ENCODE data around the gene PRRC2C. TPM values are rescaled to one million over a fixed set of nuclear protein-coding genes. Genes with fewer than 3 reads are reported as not detected.

Gene PRRC2C
- total RNA-seq, 2 experiments from 2014 or later: 357 to 387 TPM

DNA sequence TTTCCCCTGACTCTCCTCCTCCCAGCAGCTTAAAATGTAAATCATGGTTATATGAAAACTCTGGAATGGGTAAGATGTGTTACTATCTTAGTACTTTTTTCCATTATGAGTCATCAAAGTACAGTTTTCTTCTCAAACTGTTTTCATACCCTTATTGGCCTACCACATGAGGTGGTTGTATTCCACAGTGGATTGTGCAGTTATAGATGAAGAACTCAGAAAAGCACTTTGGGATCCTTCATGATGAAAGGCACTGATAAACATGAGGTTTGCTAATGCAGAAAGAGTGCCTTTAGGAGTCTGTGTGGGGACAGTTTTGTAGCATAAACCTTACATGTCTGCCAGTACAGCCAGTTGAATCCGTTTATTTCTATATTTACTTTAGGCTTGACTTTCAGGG, 104.7 kb downstream of the PRRC2C start:
- H3K36me3 Mint-ChIP-seq (ENCODE audit: low read depth): peaks cover 88% of the 10 kb centered on the region
- Histone ChIP-seq H3K4me3 (ENCODE audit: low read length) (no peak overlapping the region), H3K27ac (ENCODE audit: low read depth in 1 of 2, low read length in 2 of 2) (no peak overlapping the region), H3K9me3 (ENCODE audit: control insufficient read depth in 1 of 2, insufficient read depth in 1 of 2, low read length in 2 of 2) (no peaks in the 10 kb centered on the region), H3K4me1 (ENCODE audit: insufficient read depth, low read length) (no peaks in the 10 kb centered on the region), H3K36me3 (ENCODE audit: insufficient read depth, low read length) (peaks cover 78% of the 10 kb centered on the region), H3K27me3 (ENCODE audit: control insufficient read depth in 1 of 2, insufficient read depth in 2 of 2, low read length in 2 of 2) (no peaks in the 10 kb centered on the region)
- H3K27ac Mint-ChIP-seq: no peak overlapping the region
- intact Hi-C loops (cut with DNase I, micrococcal nuclease): no loop called here
- CTCF ChIA-PET: no interaction called here
- TF ChIP-seq CTCF (IDR thresholded peaks at IDR 0.05): no peak
- ATAC-seq (ENCODE audit: poor library complexity) (no peak), DNase-seq (no peak)
- H3K9me3 Mint-ChIP-seq: no peaks in the 10 kb centered on the region
- POLR2A ChIA-PET: no interaction called here
- H3K27me3 Mint-ChIP-seq: no peaks in the 10 kb centered on the region
- no peak overlapping the region for H3K4me3 Mint-ChIP-seq
- H3K4me1 Mint-ChIP-seq (ENCODE audit: low read depth): no peaks in the 10 kb centered on the region

GRCh38 chr1:171595324-171595723, 110.0 kb downstream of the PRRC2C start:
- CTCF ChIA-PET: interaction anchor here (1.2 kb wide), 1 partner anchor 14 kb away, joined by 3 read pairs; no protein-coding TSS in a partner anchor
- Histone ChIP-seq H3K36me3 (ENCODE audit: insufficient read depth, low read length) (peaks cover 33% of the 10 kb centered on the region), H3K9me3 (ENCODE audit: control insufficient read depth in 1 of 2, insufficient read depth in 1 of 2, low read length in 2 of 2) (no peaks in the 10 kb centered on the region), H3K4me1 (ENCODE audit: insufficient read depth, low read length) (no peaks in the 10 kb centered on the region), H3K4me3 (ENCODE audit: low read length) (no peak overlapping the region), H3K27me3 (ENCODE audit: control insufficient read depth in 1 of 2, insufficient read depth in 2 of 2, low read length in 2 of 2) (no peaks in the 10 kb centered on the region), H3K27ac (ENCODE audit: low read depth in 1 of 2, low read length in 2 of 2) (no peak overlapping the region)
- DNase-seq: no peak
- intact Hi-C loops (cut with DNase I, micrococcal nuclease): no loop called here
- peaks cover 4% of the 10 kb centered on the region for H3K9me3 Mint-ChIP-seq
- POLR2A ChIA-PET: no interaction called here
- no peaks in the 10 kb centered on the region for H3K27me3 Mint-ChIP-seq
- no peak overlapping the region for H3K4me3 Mint-ChIP-seq
- TF ChIP-seq CTCF (IDR thresholded peaks at IDR 0.05): no peak
- H3K4me1 Mint-ChIP-seq (ENCODE audit: low read depth): no peaks in the 10 kb centered on the region
- no peak overlapping the region for H3K27ac Mint-ChIP-seq
- no peak for ATAC-seq (ENCODE audit: poor library complexity)
- H3K36me3 Mint-ChIP-seq (ENCODE audit: low read depth): peaks cover 40% of the 10 kb centered on the region

DNA sequence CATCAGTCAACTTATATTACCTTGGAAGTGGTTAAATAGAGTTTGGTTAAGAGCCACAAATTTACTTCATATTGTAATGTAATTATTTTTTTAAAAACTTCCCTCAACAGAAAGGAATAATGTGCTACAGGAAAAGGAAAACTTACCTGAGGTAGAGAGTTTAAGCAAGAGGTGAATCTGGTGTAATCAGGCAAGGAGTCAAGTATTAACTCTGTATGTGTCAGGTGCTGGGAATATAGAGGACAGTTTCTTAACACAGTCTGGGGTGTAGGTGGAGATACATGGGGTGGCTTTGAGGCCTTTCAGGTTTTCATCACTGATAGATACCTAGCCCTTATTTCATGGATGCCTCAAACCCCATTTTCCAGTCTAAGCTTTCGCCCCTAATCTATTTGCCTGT, 110.8 kb downstream of the PRRC2C start:
- no peak overlapping the region for H3K4me3 ChIP-seq (ENCODE audit: low read length)
- DNase-seq (no peak), ATAC-seq (ENCODE audit: poor library complexity) (no peak)
- Mint-ChIP-seq H3K36me3 (ENCODE audit: low read depth) (peaks cover 32% of the 10 kb centered on the region), H3K4me3 (no peak overlapping the region), H3K4me1 (ENCODE audit: low read depth) (no peaks in the 10 kb centered on the region), H3K9me3 (peaks cover 4% of the 10 kb centered on the region), H3K27me3 (no peaks in the 10 kb centered on the region), H3K27ac (no peak overlapping the region)
- ChIA-PET POLR2A (interaction anchor here (0.7 kb wide), 1 partner anchor 34 kb away, joined by 3 read pairs; no protein-coding TSS in a partner anchor), CTCF (interaction anchor here (1.0 to 2.0 kb wide), 2 partner anchors 51 to 111 kb away, joined by 3 to 6 read pairs; partner anchors contain the start of gene PRRC2C)
- H3K36me3 ChIP-seq (ENCODE audit: insufficient read depth, low read length): peaks cover 25% of the 10 kb centered on the region
- H3K4me1 ChIP-seq (ENCODE audit: insufficient read depth, low read length): no peaks in the 10 kb centered on the region
- H3K27ac ChIP-seq (ENCODE audit: low read depth in 1 of 2, low read length in 2 of 2): no peak overlapping the region
- intact Hi-C loops (cut with DNase I, micrococcal nuclease): no loop called here
- TF ChIP-seq CTCF (IDR thresholded peaks at IDR 0.05): no peak
- no peaks in the 10 kb centered on the region for H3K27me3 ChIP-seq (ENCODE audit: control insufficient read depth in 1 of 2, insufficient read depth in 2 of 2, low read length in 2 of 2)
- no peaks in the 10 kb centered on the region for H3K9me3 ChIP-seq (ENCODE audit: control insufficient read depth in 1 of 2, insufficient read depth in 1 of 2, low read length in 2 of 2)

Measured in CD4-positive, alpha-beta T cell (primary cell).